Calu3 (cell line): ENCODE data around the gene SAV1. TPM values are rescaled to one million over a fixed set of nuclear protein-coding genes. Genes with fewer than 3 reads are reported as not detected.

ENCODE experiments used
- BruUV-seq: library from RNA; stranded (reverse); fragments of 400-500 nt; replicated peaks from 2 replicates; lab custom pipeline; 2021; lab: Mats Ljungman, UMichigan
- CTCF ChIA-PET: fragments of 300-600 bp; sonication (Branson Sonifier 250); formaldehyde crosslinking; loops from one replicate; lab custom pipeline; 2022; ENCODE audit warnings: antibody characterized with exemption; lab: Charles Lee
- DNase-seq: peaks from one replicate; pipeline ENCODE4 v3.0.0; 2022
- H3K27ac Mint-ChIP-seq: one replicate; pipeline ENCODE4 v1.8.0; 2022; ENCODE audit warnings: mixed read lengths; ENCODE audit not compliant: unreplicated experiment
- H3K27me3 Mint-ChIP-seq: one replicate; pipeline ENCODE4 v1.8.0; 2022; ENCODE audit warnings: mixed read lengths; ENCODE audit not compliant: unreplicated experiment
- H3K36me3 Mint-ChIP-seq: one replicate; pipeline ENCODE4 v1.8.0; 2022; ENCODE audit warnings: mild to moderate bottlenecking, moderate library complexity, mixed read lengths; ENCODE audit not compliant: insufficient read depth, unreplicated experiment
- H3K4me1 Mint-ChIP-seq: one replicate; pipeline ENCODE4 v1.8.0; 2022; ENCODE audit warnings: mild to moderate bottlenecking, low read depth, mixed read lengths; ENCODE audit not compliant: unreplicated experiment
- H3K4me3 Mint-ChIP-seq: one replicate; pipeline ENCODE4 v1.8.0; 2022; ENCODE audit warnings: mild to moderate bottlenecking, low read depth, moderate library complexity, mixed read lengths; ENCODE audit not compliant: unreplicated experiment
- H3K9me3 Mint-ChIP-seq: one replicate; pipeline ENCODE4 v1.8.0; 2022; ENCODE audit warnings: low read depth, mixed read lengths; ENCODE audit not compliant: unreplicated experiment
- CTCF ChIP-seq: fragments of 200-600 bp; IDR thresholded peaks from one replicate; pipeline ENCODE4 v1.8.0; 2022; ENCODE audit warnings: antibody characterized with exemption; ENCODE audit not compliant: unreplicated experiment
- intact Hi-C: fragments of 100-400 bp; cut with micrococcal nuclease; formaldehyde crosslinking; loops from one replicate; pipeline ENCODE4 v1.10.0; 2022; ENCODE audit not compliant: unreplicated experiment
- total RNA-seq: library from RNA; stranded (reverse); gene quantifications from 2 replicates; pipeline ENCODE4 v1.2.3, GENCODE V29; 2022

Gene SAV1
- total RNA-seq, 1 experiment from 2014 or later = 62.2 TPM

DNA sequence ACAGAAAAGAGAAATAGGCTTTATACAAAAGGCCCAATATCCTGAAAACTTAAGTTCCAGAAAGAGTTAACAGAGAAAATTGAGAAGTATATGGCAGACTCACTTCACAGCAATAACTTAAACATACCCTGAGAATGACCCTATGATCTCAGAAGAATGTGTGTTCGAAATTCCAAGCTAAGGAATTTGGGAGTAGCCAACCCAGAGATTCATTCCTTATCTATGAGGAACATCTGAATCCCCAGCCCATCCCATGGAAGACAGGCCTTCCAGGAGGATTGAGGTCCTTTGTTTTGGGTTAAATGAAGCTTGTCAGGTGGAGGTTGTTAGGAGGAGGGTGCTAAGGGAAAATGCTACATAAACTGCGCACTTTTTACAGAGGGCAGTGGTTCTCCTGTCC lies 7.5 kb upstream of the SAV1 start:
- Mint-ChIP-seq H3K4me1 (peaks cover 50% of the 10 kb centered on the region), H3K36me3 (no peaks in the 10 kb centered on the region), H3K9me3 (no peaks in the 10 kb centered on the region), H3K4me3 (no peak overlapping the region), H3K27me3 (no peaks in the 10 kb centered on the region), H3K27ac (peak overlapping the region; percentile 15)
- TF ChIP-seq CTCF = no peak
- no TSS peak for BruUV-seq
- CTCF ChIA-PET = interaction anchor here (1.0 kb wide), 1 partner anchor 9 kb away, joined by 3 read pairs; no protein-coding TSS in a partner anchor
- no peak for DNase-seq
- intact Hi-C loops = no loop called here

DNA sequence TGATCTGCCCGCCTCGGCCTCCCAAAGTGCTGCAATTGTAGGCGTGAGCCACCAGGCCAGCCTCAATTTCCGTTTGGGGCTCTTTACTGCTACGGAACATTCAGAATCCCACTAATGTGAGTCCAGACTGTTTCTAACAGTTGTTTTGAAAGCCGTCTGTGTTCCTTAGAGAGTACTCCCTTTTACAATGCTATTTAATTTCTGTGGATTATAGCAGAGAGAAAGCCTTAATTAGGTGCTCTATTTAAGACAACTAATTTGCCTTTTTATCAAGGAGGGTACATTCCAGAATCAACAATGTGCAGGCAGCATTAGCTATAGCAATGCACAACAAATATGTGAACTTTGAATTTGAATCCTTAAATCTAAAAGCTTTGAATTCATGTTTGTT lies 2.8 kb upstream of the SAV1 start:
- no peak for TF ChIP-seq CTCF
- H3K36me3 Mint-ChIP-seq = no peaks in the 10 kb centered on the region
- DNase-seq = no peak
- CTCF ChIA-PET = no interaction called here
- peaks cover 12% of the 10 kb centered on the region for H3K4me1 Mint-ChIP-seq
- no TSS peak for BruUV-seq
- no peaks in the 10 kb centered on the region for H3K27me3 Mint-ChIP-seq
- no peaks in the 10 kb centered on the region for H3K9me3 Mint-ChIP-seq
- H3K4me3 Mint-ChIP-seq = no peak overlapping the region
- no peak overlapping the region for H3K27ac Mint-ChIP-seq
- intact Hi-C loops = no loop called here

DNA sequence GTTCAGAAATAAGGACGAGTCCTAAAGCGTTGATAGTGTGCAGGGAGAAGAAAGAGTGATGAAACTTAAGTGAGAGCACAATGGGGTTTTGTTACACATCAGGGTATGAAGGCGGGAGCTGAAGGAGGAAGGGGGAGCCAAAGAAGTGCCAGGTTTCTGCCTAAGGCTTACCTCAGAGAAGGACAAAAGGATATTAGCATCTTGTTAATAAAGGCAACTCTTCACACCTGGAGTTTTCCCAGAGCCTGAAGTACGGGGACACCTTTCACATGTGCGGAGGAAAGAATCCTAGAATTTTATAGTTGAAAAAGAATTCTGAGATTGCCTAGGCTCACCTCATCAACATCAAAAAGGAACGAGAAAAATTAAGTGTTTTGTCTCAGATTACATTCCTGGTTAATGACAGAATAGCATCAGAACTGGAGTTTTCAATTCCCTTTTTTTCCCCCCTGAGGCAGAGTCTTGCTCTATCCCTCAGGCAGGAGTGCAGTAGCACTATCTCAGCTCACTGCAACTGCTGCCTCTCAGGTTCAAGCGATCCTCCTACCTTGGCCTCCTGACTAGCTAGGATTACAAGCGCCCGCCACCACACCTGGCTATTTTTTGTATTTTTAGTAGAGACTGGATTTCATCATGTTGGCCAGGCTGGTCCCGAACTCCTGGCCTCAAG lies 2.2 kb upstream of the SAV1 start:
- Mint-ChIP-seq H3K27me3 (no peaks in the 10 kb centered on the region), H3K27ac (no peak overlapping the region), H3K4me3 (no peak overlapping the region), H3K4me1 (peaks cover 7% of the 10 kb centered on the region), H3K36me3 (no peaks in the 10 kb centered on the region), H3K9me3 (no peaks in the 10 kb centered on the region)
- DNase-seq = peak; percentile 29
- TF ChIP-seq CTCF = no peak
- no TSS peak for BruUV-seq
- intact Hi-C loops = no loop called here
- CTCF ChIA-PET = interaction anchor here (0.5 to 1.6 kb wide), 2 partner anchors 11 to 13 kb away, joined by 4 read pairs; no protein-coding TSS in a partner anchor

GRCh38 chr14:50669441-50669986 lies 1.4 kb upstream of the SAV1 start:
- no peak for TF ChIP-seq CTCF
- no TSS peak for BruUV-seq
- intact Hi-C loops = loop anchor here (1.0 to 10.0 kb wide), 2 partner anchors 8 to 45 kb away; no protein-coding TSS in a partner anchor
- CTCF ChIA-PET = interaction anchor here (0.5 to 1.6 kb wide), 2 partner anchors 10 to 12 kb away, joined by 4 read pairs; no protein-coding TSS in a partner anchor
- H3K27ac Mint-ChIP-seq = no peak overlapping the region
- no peaks in the 10 kb centered on the region for H3K36me3 Mint-ChIP-seq
- peaks cover 2% of the 10 kb centered on the region for H3K4me1 Mint-ChIP-seq
- no peaks in the 10 kb centered on the region for H3K27me3 Mint-ChIP-seq
- no peaks in the 10 kb centered on the region for H3K9me3 Mint-ChIP-seq
- no peak overlapping the region for H3K4me3 Mint-ChIP-seq
- DNase-seq = no peak
